HG03354 (cell line): ENCODE data around the gene IL12RB1.
"Not testable (repeated sequence)": the region's sequence is repeated elsewhere in the genome, so short reads cannot be mapped to it uniquely, and the experiment has no call there.

Experiments used
- ATAC-seq: cut with Tn5 transposase; IDR thresholded peaks from one replicate; pipeline ENCODE4 v1.9.1; 2021; ENCODE audit warnings: mild to moderate bottlenecking; ENCODE audit not compliant: unreplicated experiment, poor library complexity, severe bottlenecking

IL12RB1 gene

GRCh38 chr19:18113827-18114226 lies 27.1 kb upstream of the IL12RB1 start:
- no peak for ATAC-seq

- no peak for ATAC-seq
Observed at GRCh38 chr19:18112989-18113478, 26.3 kb upstream of the IL12RB1 start.

- ATAC-seq: no peak
Observed at GRCh38 chr19:18110609-18111232, 24.0 kb upstream of the IL12RB1 start.

GRCh38 chr19:18109733-18110608 lies 23.2 kb upstream of the IL12RB1 start:
- no peak for ATAC-seq

GRCh38 chr19:18109341-18109732 lies 22.6 kb upstream of the IL12RB1 start:
- no peak for ATAC-seq

- no peak for ATAC-seq
Observed at GRCh38 chr19:18108897-18109296, 22.2 kb upstream of the IL12RB1 start.

- no peak for ATAC-seq
Observed at GRCh38 chr19:18107235-18107634, 20.5 kb upstream of the IL12RB1 start.

GRCh38 chr19:18105259-18105658 lies 18.5 kb upstream of the IL12RB1 start:
- ATAC-seq: not testable (repeated sequence)

- ATAC-seq: no peak
Observed at GRCh38 chr19:18104793-18105131, 18.0 kb upstream of the IL12RB1 start.

GRCh38 chr19:18102916-18103542 lies 16.3 kb upstream of the IL12RB1 start:
- ATAC-seq: no peak

- ATAC-seq: no peak
Observed at GRCh38 chr19:18101268-18101667, 14.5 kb upstream of the IL12RB1 start.

- no peak for ATAC-seq
Observed at GRCh38 chr19:18100710-18101109, 14.0 kb upstream of the IL12RB1 start.

GRCh38 chr19:18099623-18099995 lies 12.9 kb upstream of the IL12RB1 start:
- ATAC-seq: no peak

GRCh38 chr19:18098891-18099622 lies 12.3 kb upstream of the IL12RB1 start:
- ATAC-seq: peak; percentile 68

- ATAC-seq: peak; percentile 15
Observed at GRCh38 chr19:18097993-18098890, 11.5 kb upstream of the IL12RB1 start.

GRCh38 chr19:18097217-18097992 lies 10.7 kb upstream of the IL12RB1 start, which contains the start of gene MAST3:
MAST3 (plus strand) TSS chr19:18097778; CDS start chr19:18097793, 15 bp downstream.
- peak; percentile 56 for ATAC-seq

- no peak for ATAC-seq
Observed at GRCh38 chr19:18096258-18096657, 9.5 kb upstream of the IL12RB1 start.

GRCh38 chr19:18093439-18094161 lies 6.9 kb upstream of the IL12RB1 start:
- ATAC-seq: no peak
